HepG2 (cell line): ENCODE results near the gene VRK2. TPM values are rescaled to one million over a fixed set of nuclear protein-coding genes. Genes with fewer than 3 reads are reported as not detected.

Experiments used
- ATAC-seq: fragments of 200-7000 bp; cut with Tn5 transposase; 3 replicates; pipeline ENCODE4 v1.9.1; 2020; ENCODE audit warnings: mild to moderate bottlenecking, moderate library complexity
- BruUV-seq: library from RNA; stranded (reverse); fragments of 400-500 nt; replicated peaks from 2 replicates; lab custom pipeline; 2021; lab: Mats Ljungman, UMichigan
- CTCF ChIA-PET: fragments of 300-600 bp; formaldehyde crosslinking; extraction: SDS; loops from one replicate; lab custom pipeline; 2021; ENCODE audit warnings: low total read pairs, inconsistent platforms, low intra/inter-chr PET ratio; lab: Yijun Ruan, JAX
- POLR2A ChIA-PET: fragments of 350-600 bp; sonication (Branson Sonifier 250); formaldehyde crosslinking; loops from one replicate; lab custom pipeline; 2020; ENCODE audit warnings: antibody characterized with exemption, inconsistent platforms; lab: Yijun Ruan, JAX
- DNase-seq: peaks from one replicate; pipeline ENCODE4 v3.0.0-alpha.2; 2015; ENCODE audit warnings: low spot score
- FAIRE-seq: peaks from 3 replicates; lab custom pipeline; 2011; peaks lifted over from hg19 to GRCh38; lab: Jason Lieb, UNC
- H2AFZ ChIP-seq: one replicate; pipeline ENCODE4 v1.6.1; 2011; ENCODE audit warnings: low read length, inconsistent platforms
- H3K27ac ChIP-seq: fragments of 300-600 bp; 3 replicates; pipeline ENCODE4 v1.8.0; 2011; ENCODE audit warnings: mixed run types, mild to moderate bottlenecking, mixed read lengths, low read length, inconsistent platforms; ENCODE audit not compliant: insufficient read depth; ENCODE audit errors: extremely low read length
- H3K27me3 ChIP-seq, 2 experiments: fragments of 200-600 bp in 1 of 2; 2 replicates in 1 of 2; 3 replicates in 1 of 2; pipeline versions ENCODE4 v1.6.0 to v1.8.0; 2011; ENCODE audit warnings: low read length in 2 of 2, mild to moderate bottlenecking in 2 of 2, moderate library complexity in 2 of 2, inconsistent platforms in 1 of 2; ENCODE audit not compliant: insufficient read depth in 2 of 2, control insufficient read depth in 1 of 2
- H3K36me3 ChIP-seq, 2 experiments: fragments of 200-600 bp in 1 of 2; replicated peaks in 1 of 2; 2 replicates in 1 of 2; 3 replicates in 1 of 2; pipeline versions ENCODE4 v1.5.1 to v1.8.0; 2011; ENCODE audit warnings: low read length in 2 of 2, inconsistent platforms in 1 of 2; ENCODE audit not compliant: insufficient read depth in 2 of 2, control insufficient read depth in 1 of 2
- H3K4me1 ChIP-seq: 2 replicates; pipeline ENCODE4 v1.5.1; 2012; ENCODE audit warnings: low read length, inconsistent platforms; ENCODE audit not compliant: insufficient read depth
- H3K4me2 ChIP-seq: 2 replicates; pipeline ENCODE4 v1.6.0; 2011; ENCODE audit warnings: low read depth, low read length, inconsistent platforms
- H3K4me3 ChIP-seq, 3 experiments: fragments of 200-600 bp in 1 of 3; sonication (generic), shearing (Covaris generic) in 1 of 3; replicated peaks in 1 of 3; 2 replicates each; pipeline ENCODE4 v1.5.1; 2011 to 2016; ENCODE audit warnings: low read length in 3 of 3, inconsistent platforms in 2 of 3, low read depth in 2 of 3, mild to moderate bottlenecking in 2 of 3, control low read depth in 1 of 3, mixed read lengths in 1 of 3; ENCODE audit not compliant: insufficient read depth in 1 of 3
- H3K79me2 ChIP-seq: one replicate; pipeline ENCODE4 v1.6.1; 2011; ENCODE audit warnings: low read length, inconsistent platforms; ENCODE audit not compliant: insufficient read depth
- H3K9ac ChIP-seq: 2 replicates; pipeline ENCODE4 v1.6.0; 2011; ENCODE audit warnings: mild to moderate bottlenecking, low read depth, low read length, inconsistent platforms; ENCODE audit not compliant: insufficient read depth
- H3K9me3 ChIP-seq: 2 replicates; pipeline ENCODE4 v1.5.1; 2012; ENCODE audit warnings: mild to moderate bottlenecking, low read length
- H4K20me1 ChIP-seq: 2 replicates; pipeline ENCODE4 v1.6.0; 2011; ENCODE audit warnings: inconsistent platforms, mild to moderate bottlenecking, low read length, moderate library complexity; ENCODE audit not compliant: insufficient read depth
- GZF1 ChIP-seq: sonication (generic); formaldehyde crosslinking; IDR thresholded peaks from 2 replicates; pipeline ENCODE4 v1.5.1; 2020; ENCODE audit warnings: mild to moderate bottlenecking, missing genetic modification reagents
- NR1H2 ChIP-seq: sonication (generic); formaldehyde crosslinking; IDR thresholded peaks from 2 replicates; pipeline ENCODE4 v1.8.1; 2022; ENCODE audit warnings: low read depth, missing genetic modification reagents, borderline replicate concordance
- PAF1 ChIP-seq: IDR thresholded peaks from 2 replicates; pipeline ENCODE4 v1.6.1; 2016; ENCODE audit warnings: missing genetic modification reagents, missing compliant biosample characterization
- PHB2 ChIP-seq: fragments of 450-650 bp; IDR thresholded peaks from 2 replicates; pipeline ENCODE4 v1.6.1; 2018; ENCODE audit not compliant: partially characterized antibody
- SCMH1 ChIP-seq: sonication (generic); formaldehyde crosslinking; IDR thresholded peaks from 2 replicates; pipeline ENCODE4 v1.9.0; 2021; ENCODE audit warnings: missing genetic modification reagents, mild to moderate bottlenecking, borderline replicate concordance
- SRF ChIP-seq: IDR thresholded peaks from 2 replicates; pipeline ENCODE4 v1.6.1; 2011; ENCODE audit warnings: mild to moderate bottlenecking, low read depth, low read length, moderate library complexity
- ZNF292 ChIP-seq: sonication (generic); formaldehyde crosslinking; IDR thresholded peaks from 2 replicates; pipeline ENCODE4 v1.8.1; 2022; ENCODE audit warnings: mild to moderate bottlenecking, low read depth, missing genetic modification reagents, borderline replicate concordance
- ZNF660 ChIP-seq: sonication (generic); formaldehyde crosslinking; IDR thresholded peaks from 2 replicates; pipeline ENCODE4 v1.5.1; 2020; ENCODE audit warnings: mild to moderate bottlenecking, low read depth, missing genetic modification reagents, borderline replicate concordance
- ZNF773 ChIP-seq: sonication (generic); formaldehyde crosslinking; IDR thresholded peaks from 2 replicates; pipeline ENCODE4 v1.4.0; 2020; ENCODE audit warnings: missing genetic modification reagents, borderline replicate concordance
- WGBS: methylation state at CpG from one replicate; pipeline ENCODE4 v1.1.6; 2017; ENCODE audit warnings: low lambda C conversion rate; 5-methylcytosine and 5-hydroxymethylcytosine counted together
- in situ Hi-C: cut with HindIII; loops from 2 replicates; pipeline ENCODE4 v1.10.0; 2017; ENCODE audit warnings: low pct_unique_long_range_greater_than_20kb; ENCODE audit not compliant: extremely low pct_ligation_motif_present
- intact Hi-C: fragments of 100-400 bp; cut with micrococcal nuclease; formaldehyde crosslinking; loops from one replicate; pipeline ENCODE4 v1.10.0; 2022; ENCODE audit not compliant: unreplicated experiment
- polyA plus RNA-seq, 8 experiments: library from polyadenylated mRNA; depleted of rRNA in 3 of 8; stranded (reverse) in 7 of 8; unstranded in 1 of 8; fragments of >200 nt; fragmentation: Illumina TruSeq in 4 of 8; extraction: Trizol in 4 of 8; gene quantifications; 2 replicates each; pipeline versions ENCODE4 v1.2.1 to v1.2.3, GENCODE V29; 2011 to 2016; ENCODE audit warnings: low read depth in 4 of 8, missing spikeins in 1 of 8, mixed read lengths in 1 of 8; ENCODE audit not compliant: insufficient read depth in 1 of 8
- total RNA-seq, 5 experiments: library from RNA; depleted of rRNA; stranded (reverse); fragments of >200 nt; fragmentation: Illumina TruSeq; extraction: Trizol; gene quantifications; 2 replicates each; pipeline ENCODE4 v1.2.3, GENCODE V29; 2016; ENCODE audit warnings: low read depth in 1 of 5
- TF ChIP-seq, protein P1 (sequence below): sonication (generic); formaldehyde crosslinking; IDR thresholded peaks from 2 replicates; pipeline ENCODE4 v1.4.0; 2020; ENCODE audit warnings: mild to moderate bottlenecking, missing genetic modification reagents
- TF ChIP-seq, protein P2 (sequence below): sonication (generic); formaldehyde crosslinking; IDR thresholded peaks from 2 replicates; pipeline ENCODE4 v1.4.0; 2020; ENCODE audit warnings: mild to moderate bottlenecking, missing genetic modification reagents
- TF ChIP-seq, protein P3 (sequence below): sonication (generic); formaldehyde crosslinking; conservative IDR thresholded peaks from 2 replicates; pipeline ENCODE4 v1.8.0; 2022; ENCODE audit warnings: mild to moderate bottlenecking, moderate library complexity, missing genetic modification reagents
- TF ChIP-seq, protein P4 (sequence below): sonication (generic); formaldehyde crosslinking; IDR thresholded peaks from 2 replicates; pipeline ENCODE4 v1.5.0; 2020; ENCODE audit warnings: mild to moderate bottlenecking, missing genetic modification reagents
- TF ChIP-seq, protein P5 (sequence below): sonication (generic); formaldehyde crosslinking; IDR thresholded peaks from 2 replicates; pipeline ENCODE4 v1.5.0; 2020; ENCODE audit warnings: missing genetic modification reagents

The VRK2 gene
- total and polyA plus RNA-seq, 2 of the 13 experiments (the other 11 are each of a cell fraction or from before 2014, with no cell fraction given): 13.3 to 29.1 TPM

DNA sequence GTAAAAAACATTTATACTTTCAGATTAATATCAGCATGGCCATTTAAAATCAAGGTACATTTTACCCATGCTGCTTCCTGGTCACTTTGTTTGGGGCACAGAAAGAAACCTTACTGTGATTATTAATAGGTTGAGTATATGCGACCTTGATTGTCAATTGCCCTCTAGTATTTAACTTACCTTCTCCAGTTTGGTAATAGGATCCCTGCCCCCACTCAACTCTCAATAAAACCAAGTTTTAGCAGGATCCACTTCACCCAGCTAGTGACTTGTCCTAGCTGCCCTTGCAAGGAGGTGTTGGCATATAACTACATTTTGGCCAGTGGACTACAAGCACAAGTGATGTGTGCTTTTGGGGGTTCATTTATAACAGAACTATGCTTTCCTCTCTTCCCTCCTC lies 160.2 kb downstream of the VRK2 start:
- H3K36me3 ChIP-seq: peaks cover 0 to 15% of the 10 kb centered on the region in 2 experiments; a peak in 2 of 5 replicates
- FAIRE-seq: no peak
- H3K27me3 ChIP-seq: no peaks in the 10 kb centered on the region
- H3K4me1 ChIP-seq: peaks cover 41% of the 10 kb centered on the region
- DNase-seq: no peak
- POLR2A ChIA-PET: no interaction called here
- H3K4me3 ChIP-seq: no peak overlapping the region
- no peaks in the 10 kb centered on the region for H4K20me1 ChIP-seq
- no peak overlapping the region for H3K9ac ChIP-seq
- ATAC-seq: no peak
- H3K9me3 ChIP-seq: peaks cover 16% of the 10 kb centered on the region; the same call in 1 of the 2 replicates
- in situ Hi-C loops (no loop called here), intact Hi-C loops (no loop called here)
- CTCF ChIA-PET: no interaction called here
- no peak overlapping the region for H3K4me2 ChIP-seq
- no peak overlapping the region for H3K27ac ChIP-seq
- WGBS: 95% methylated on average over 1 of the region's 1 CpG
- H2AFZ ChIP-seq: no peak overlapping the region
- H3K79me2 ChIP-seq: no peaks in the 10 kb centered on the region
- no TSS peak for BruUV-seq
- TF ChIP-seq, protein P1, sequence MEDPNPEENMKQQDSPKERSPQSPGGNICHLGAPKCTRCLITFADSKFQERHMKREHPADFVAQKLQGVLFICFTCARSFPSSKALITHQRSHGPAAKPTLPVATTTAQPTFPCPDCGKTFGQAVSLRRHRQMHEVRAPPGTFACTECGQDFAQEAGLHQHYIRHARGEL (CRISPR knock-in tag): no peak
- no peak for TF ChIP-seq SCMH1
- TF ChIP-seq GZF1 (CRISPR knock-in tag): no peak
- no peak for TF ChIP-seq NR1H2 (CRISPR knock-in tag)
- no peak for TF ChIP-seq ZNF773 (CRISPR knock-in tag)
- TF ChIP-seq PHB2: no peak
- TF ChIP-seq PAF1 (CRISPR knock-in tag): no peak
- TF ChIP-seq, protein P2, sequence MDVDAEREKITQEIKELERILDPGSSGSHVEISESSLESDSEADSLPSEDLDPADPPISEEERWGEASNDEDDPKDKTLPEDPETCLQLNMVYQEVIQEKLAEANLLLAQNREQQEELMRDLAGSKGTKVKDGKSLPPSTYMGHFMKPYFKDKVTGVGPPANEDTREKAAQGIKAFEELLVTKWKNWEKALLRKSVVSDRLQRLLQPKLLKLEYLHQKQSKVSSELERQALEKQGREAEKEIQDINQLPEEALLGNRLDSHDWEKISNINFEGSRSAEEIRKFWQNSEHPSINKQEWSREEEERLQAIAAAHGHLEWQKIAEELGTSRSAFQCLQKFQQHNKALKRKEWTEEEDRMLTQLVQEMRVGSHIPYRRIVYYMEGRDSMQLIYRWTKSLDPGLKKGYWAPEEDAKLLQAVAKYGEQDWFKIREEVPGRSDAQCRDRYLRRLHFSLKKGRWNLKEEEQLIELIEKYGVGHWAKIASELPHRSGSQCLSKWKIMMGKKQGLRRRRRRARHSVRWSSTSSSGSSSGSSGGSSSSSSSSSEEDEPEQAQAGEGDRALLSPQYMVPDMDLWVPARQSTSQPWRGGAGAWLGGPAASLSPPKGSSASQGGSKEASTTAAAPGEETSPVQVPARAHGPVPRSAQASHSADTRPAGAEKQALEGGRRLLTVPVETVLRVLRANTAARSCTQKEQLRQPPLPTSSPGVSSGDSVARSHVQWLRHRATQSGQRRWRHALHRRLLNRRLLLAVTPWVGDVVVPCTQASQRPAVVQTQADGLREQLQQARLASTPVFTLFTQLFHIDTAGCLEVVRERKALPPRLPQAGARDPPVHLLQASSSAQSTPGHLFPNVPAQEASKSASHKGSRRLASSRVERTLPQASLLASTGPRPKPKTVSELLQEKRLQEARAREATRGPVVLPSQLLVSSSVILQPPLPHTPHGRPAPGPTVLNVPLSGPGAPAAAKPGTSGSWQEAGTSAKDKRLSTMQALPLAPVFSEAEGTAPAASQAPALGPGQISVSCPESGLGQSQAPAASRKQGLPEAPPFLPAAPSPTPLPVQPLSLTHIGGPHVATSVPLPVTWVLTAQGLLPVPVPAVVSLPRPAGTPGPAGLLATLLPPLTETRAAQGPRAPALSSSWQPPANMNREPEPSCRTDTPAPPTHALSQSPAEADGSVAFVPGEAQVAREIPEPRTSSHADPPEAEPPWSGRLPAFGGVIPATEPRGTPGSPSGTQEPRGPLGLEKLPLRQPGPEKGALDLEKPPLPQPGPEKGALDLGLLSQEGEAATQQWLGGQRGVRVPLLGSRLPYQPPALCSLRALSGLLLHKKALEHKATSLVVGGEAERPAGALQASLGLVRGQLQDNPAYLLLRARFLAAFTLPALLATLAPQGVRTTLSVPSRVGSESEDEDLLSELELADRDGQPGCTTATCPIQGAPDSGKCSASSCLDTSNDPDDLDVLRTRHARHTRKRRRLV (CRISPR knock-in tag): no peak
- TF ChIP-seq, protein P3, sequence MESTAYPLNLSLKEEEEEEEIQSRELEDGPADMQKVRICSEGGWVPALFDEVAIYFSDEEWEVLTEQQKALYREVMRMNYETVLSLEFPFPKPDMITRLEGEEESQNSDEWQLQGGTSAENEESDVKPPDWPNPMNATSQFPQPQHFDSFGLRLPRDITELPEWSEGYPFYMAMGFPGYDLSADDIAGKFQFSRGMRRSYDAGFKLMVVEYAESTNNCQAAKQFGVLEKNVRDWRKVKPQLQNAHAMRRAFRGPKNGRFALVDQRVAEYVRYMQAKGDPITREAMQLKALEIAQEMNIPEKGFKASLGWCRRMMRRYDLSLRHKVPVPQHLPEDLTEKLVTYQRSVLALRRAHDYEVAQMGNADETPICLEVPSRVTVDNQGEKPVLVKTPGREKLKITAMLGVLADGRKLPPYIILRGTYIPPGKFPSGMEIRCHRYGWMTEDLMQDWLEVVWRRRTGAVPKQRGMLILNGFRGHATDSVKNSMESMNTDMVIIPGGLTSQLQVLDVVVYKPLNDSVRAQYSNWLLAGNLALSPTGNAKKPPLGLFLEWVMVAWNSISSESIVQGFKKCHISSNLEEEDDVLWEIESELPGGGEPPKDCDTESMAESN (CRISPR knock-in tag): no peak
- no peak for TF ChIP-seq ZNF660 (CRISPR knock-in tag)
- TF ChIP-seq, protein P4, sequence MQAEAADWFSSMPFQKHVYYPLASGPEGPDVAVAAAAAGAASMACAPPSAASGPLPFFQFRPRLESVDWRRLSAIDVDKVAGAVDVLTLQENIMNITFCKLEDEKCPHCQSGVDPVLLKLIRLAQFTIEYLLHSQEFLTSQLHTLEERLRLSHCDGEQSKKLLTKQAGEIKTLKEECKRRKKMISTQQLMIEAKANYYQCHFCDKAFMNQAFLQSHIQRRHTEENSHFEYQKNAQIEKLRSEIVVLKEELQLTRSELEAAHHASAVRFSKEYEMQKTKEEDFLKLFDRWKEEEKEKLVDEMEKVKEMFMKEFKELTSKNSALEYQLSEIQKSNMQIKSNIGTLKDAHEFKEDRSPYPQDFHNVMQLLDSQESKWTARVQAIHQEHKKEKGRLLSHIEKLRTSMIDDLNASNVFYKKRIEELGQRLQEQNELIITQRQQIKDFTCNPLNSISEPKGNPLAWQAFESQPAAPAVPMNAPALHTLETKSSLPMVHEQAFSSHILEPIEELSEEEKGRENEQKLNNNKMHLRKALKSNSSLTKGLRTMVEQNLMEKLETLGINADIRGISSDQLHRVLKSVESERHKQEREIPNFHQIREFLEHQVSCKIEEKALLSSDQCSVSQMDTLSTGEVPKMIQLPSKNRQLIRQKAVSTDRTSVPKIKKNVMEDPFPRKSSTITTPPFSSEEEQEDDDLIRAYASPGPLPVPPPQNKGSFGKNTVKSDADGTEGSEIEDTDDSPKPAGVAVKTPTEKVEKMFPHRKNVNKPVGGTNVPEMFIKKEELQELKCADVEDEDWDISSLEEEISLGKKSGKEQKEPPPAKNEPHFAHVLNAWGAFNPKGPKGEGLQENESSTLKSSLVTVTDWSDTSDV: no peak
- TF ChIP-seq ZNF292: no peak
- TF ChIP-seq, protein P5, sequence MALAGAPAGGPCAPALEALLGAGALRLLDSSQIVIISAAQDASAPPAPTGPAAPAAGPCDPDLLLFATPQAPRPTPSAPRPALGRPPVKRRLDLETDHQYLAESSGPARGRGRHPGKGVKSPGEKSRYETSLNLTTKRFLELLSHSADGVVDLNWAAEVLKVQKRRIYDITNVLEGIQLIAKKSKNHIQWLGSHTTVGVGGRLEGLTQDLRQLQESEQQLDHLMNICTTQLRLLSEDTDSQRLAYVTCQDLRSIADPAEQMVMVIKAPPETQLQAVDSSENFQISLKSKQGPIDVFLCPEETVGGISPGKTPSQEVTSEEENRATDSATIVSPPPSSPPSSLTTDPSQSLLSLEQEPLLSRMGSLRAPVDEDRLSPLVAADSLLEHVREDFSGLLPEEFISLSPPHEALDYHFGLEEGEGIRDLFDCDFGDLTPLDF: no peak
- no peak for TF ChIP-seq SRF
